Adrenal gland (tissue), 12 donors: ENCODE data around the gene MOB1B. TPM values are rescaled to one million over a fixed set of nuclear protein-coding genes. Genes with fewer than 3 reads are reported as not detected.

ENCODE experiments used
- DNase-seq, 7 donors: peaks; one replicate each; pipeline ENCODE4 v3.0.0-alpha.2; 2019 to 2020
- H3K27ac ChIP-seq, 5 donors: fragments of 200-600 bp; sonication (generic) in 4 of 5; 1 replicate in 3 of 5; 2 replicates in 2 of 5; pipeline versions ENCODE4 v1.5.1 to v1.8.0; 2016 to 2020; ENCODE audit warnings: mild to moderate bottlenecking in 1 of 5
- H3K27me3 ChIP-seq: fragments of 200-600 bp; 2 replicates; pipeline ENCODE4 v1.8.0; 2021
- H3K36me3 ChIP-seq, 2 donors: fragments of 200-600 bp; replicated peaks in 1 of 2; 1 replicate in 1 of 2; 2 replicates in 1 of 2; pipeline versions ENCODE4 v1.5.1 to v1.8.0; 2018 to 2022
- H3K4me1 ChIP-seq, 2 donors: fragments of 200-600 bp; replicated peaks in 1 of 2; 1 replicate in 1 of 2; 2 replicates in 1 of 2; pipeline versions ENCODE4 v1.5.1 to v1.8.0; 2018 to 2021
- H3K4me3 ChIP-seq, 4 donors: fragments of 200-600 bp; sonication (generic) in 3 of 4; one replicate each; pipeline ENCODE4 v1.5.1; 2016 to 2018
- H3K9me3 ChIP-seq, 3 donors: fragments of 200-600 bp; sonication (generic) in 1 of 3; replicated peaks in 1 of 3; 1 replicate in 2 of 3; 2 replicates in 1 of 3; pipeline versions ENCODE4 v1.5.1 to v1.8.0; 2016 to 2021
- POLR2A ChIP-seq, 2 donors: fragments of 450-650 bp; IDR thresholded peaks; one replicate each; pipeline ENCODE4 v1.6.1; 2017; ENCODE audit warnings: antibody characterized with exemption in 2 of 2, mild to moderate bottlenecking in 2 of 2, moderate library complexity in 1 of 2
- WGBS, 4 donors: extraction: QIAGEN DNeasy Blood & Tissue Kit in 2 of 4; methylation state at CpG; one replicate each; pipeline versions ENCODE4 v1.1.5 to v1.1.7; 2013 to 2017; 5-methylcytosine and 5-hydroxymethylcytosine counted together
- intact Hi-C, 2 donors: fragments of 100-400 bp; cut with DNase I; formaldehyde crosslinking; loops; one replicate each; pipeline versions ENCODE4 v1.14.1 to v1.15.0; 2022 to 2023
- polyA plus RNA-seq, 3 donors: library from polyadenylated mRNA; stranded (reverse); fragments of 200-250 nt in 2 of 3; fragments of 350-450 nt in 1 of 3; fragmentation: Illumina TruSeq in 1 of 3; extraction: RNeasy Lipid Tissue Mini Kit (QIAGEN cat#74804) in 1 of 3; gene quantifications; one replicate each; pipeline ENCODE4 v1.2.3, GENCODE V29; 2013 to 2014
- total RNA-seq, 9 donors: library from RNA; depleted of rRNA in 4 of 9; stranded (reverse); fragments of >200 nt in 4 of 9; fragments of 120-200 nt in 1 of 9; fragmentation: NEBNext Ultra II Directional in 1 of 9; extraction: Animal tissue kit (Norgen Biotek cat#: 25700) in 1 of 9; gene quantifications; one replicate each; pipeline versions ENCODE4 v1.1.0 to v1.2.4, GENCODE V29; 2013 to 2023
- TF ChIP-seq, protein P1 (sequence below), 6 experiments: fragments of 450-650 bp in 4 of 6; fragments of 200-600 bp in 2 of 6; sonication (generic) in 1 of 6; IDR thresholded peaks; 1 replicate in 5 of 6; 2 replicates in 1 of 6; pipeline versions ENCODE4 v1.5.1 to v1.8.0; 2016 to 2021; ENCODE audit warnings: antibody characterized with exemption in 6 of 6, mild to moderate bottlenecking in 2 of 6, moderate library complexity in 1 of 6
- donor health status: healthy with polysubstance abuse.
- donor health status: Bipolar disorder and iron deficiency.
- donor health status: DM: yes; HTN: yes; CAD: no.
- donor health status: DM: no; HTN: no; CAD: no.
- donor health status: DM: no; HTN: no; CAD: no.
- donor health status: DM: yes; HTN: yes; CAD: no.

MOB1B gene
- total and polyA plus RNA-seq, 12 donors, result 3.5 to 25.4 (median 14.5) TPM

DNA sequence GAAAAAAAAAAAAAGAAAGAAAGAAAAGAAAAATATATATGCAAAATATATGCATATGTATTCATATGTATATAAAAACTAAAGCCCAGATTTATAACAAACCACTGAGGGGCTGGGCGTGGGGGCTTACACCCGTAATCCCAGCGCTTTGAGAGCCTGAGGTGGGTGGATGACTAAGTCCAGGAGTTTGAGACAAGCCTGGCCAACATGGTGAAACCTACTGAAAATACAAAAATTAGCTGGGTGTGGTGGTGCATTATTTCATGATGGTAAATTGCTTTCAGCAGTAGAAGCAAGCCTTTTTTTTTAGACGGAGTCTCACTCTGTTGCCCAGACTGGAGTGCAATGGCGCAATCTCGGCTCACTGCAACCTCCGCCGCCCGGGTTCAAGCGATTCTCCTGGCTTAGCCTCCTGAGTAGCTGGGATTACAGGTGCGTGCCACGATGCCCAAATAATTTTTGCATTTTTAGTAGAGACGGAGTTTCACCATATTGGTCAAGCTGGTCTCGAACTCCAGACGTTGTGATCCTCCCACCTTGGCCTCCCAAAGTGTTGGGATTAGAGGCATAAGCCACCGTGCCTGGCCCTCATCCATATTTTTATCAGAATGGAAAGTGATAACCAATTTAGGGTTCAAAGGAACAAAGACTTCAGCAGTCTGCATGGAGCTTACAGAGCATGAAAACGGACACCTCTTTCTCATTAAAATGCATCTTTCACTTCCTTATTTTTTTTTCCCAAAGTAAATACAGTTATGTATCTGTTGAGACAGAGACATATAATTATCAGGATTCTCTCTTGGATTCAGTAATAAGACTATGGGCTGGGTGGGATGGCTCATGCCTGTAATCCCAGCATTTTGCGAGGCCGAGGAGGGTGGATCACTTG, 27.7 kb upstream of the MOB1B start:
- 85 to 90% (median 88%) methylated on average over 19 of the region's 19 CpGs for WGBS, 4 donors
- no peak overlapping the region for H3K27ac ChIP-seq
- H3K27me3 ChIP-seq, result no peaks in the 10 kb centered on the region
- no peaks in the 10 kb centered on the region for H3K36me3 ChIP-seq
- no peak for DNase-seq
- intact Hi-C loops, result no loop called here
- H3K4me3 ChIP-seq, result no peak overlapping the region
- no peaks in the 10 kb centered on the region for H3K9me3 ChIP-seq
- no peak for TF ChIP-seq POLR2A (IDR thresholded peaks at IDR 0.05)
- TF ChIP-seq, protein P1, sequence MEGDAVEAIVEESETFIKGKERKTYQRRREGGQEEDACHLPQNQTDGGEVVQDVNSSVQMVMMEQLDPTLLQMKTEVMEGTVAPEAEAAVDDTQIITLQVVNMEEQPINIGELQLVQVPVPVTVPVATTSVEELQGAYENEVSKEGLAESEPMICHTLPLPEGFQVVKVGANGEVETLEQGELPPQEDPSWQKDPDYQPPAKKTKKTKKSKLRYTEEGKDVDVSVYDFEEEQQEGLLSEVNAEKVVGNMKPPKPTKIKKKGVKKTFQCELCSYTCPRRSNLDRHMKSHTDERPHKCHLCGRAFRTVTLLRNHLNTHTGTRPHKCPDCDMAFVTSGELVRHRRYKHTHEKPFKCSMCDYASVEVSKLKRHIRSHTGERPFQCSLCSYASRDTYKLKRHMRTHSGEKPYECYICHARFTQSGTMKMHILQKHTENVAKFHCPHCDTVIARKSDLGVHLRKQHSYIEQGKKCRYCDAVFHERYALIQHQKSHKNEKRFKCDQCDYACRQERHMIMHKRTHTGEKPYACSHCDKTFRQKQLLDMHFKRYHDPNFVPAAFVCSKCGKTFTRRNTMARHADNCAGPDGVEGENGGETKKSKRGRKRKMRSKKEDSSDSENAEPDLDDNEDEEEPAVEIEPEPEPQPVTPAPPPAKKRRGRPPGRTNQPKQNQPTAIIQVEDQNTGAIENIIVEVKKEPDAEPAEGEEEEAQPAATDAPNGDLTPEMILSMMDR (IDR thresholded peaks at IDR 0.05), result no peak
- no peaks in the 10 kb centered on the region for H3K4me1 ChIP-seq

DNA sequence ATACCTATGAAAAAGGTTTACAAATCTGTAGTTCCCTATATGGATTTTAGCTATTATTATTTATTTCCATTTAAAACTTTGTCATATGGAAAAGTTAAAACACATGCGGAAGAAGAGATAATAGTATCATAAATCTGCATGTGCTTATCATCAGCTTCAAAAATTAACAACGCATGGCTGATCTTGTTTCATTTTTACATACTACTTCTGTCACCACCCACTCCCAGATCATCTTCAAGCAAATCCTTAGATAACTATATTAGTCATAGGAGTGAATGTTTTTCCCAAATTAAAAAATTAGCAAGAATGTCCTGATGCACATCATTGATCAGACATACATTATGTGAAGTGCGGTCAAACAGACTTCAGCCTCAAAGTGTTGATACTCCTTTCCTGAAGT, 24.6 kb upstream of the MOB1B start:
- TF ChIP-seq, protein P1 (IDR thresholded peaks at IDR 0.05), result no peak
- TF ChIP-seq POLR2A (IDR thresholded peaks at IDR 0.05), result no peak
- Histone ChIP-seq H3K36me3 (no peaks in the 10 kb centered on the region), H3K4me3 (no peak overlapping the region), H3K27me3 (no peaks in the 10 kb centered on the region), H3K9me3 (no peaks in the 10 kb centered on the region), H3K4me1 (no peaks in the 10 kb centered on the region), H3K27ac (no peak overlapping the region)
- intact Hi-C loops, result no loop called here
- no peak for DNase-seq
- 68 to 82% (median 73%) methylated on average over 3 of the region's 3 CpGs for WGBS, 4 donors

DNA sequence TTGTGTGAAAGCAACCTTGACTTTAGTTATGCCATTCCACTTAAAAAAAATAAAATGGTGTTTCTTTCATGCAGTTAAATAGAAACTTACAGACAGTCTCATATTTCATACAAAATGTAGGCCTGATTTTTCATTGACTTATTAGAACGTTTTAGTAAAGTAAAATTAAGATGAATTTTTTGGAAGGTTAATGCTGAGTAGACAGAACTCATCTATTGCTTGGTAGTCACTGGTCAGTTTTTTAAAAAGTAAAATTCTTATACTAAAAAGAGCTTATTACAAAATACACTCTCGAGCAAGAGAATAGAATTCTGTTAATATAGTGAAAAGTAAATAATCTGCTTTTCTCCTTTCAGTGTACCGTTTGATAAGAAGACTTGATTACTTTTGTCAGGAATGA, 21.4 kb upstream of the MOB1B start:
- 75 to 86% (median 79%) methylated on average over 3 of the region's 3 CpGs for WGBS, 4 donors
- no peak for TF ChIP-seq POLR2A (IDR thresholded peaks at IDR 0.05)
- TF ChIP-seq, protein P1 (IDR thresholded peaks at IDR 0.05), result no peak
- no peaks in the 10 kb centered on the region for H3K9me3 ChIP-seq
- intact Hi-C loops, result no loop called here
- H3K4me3 ChIP-seq, result no peak overlapping the region
- DNase-seq, result no peak
- no peak overlapping the region for H3K27ac ChIP-seq
- no peaks in the 10 kb centered on the region for H3K36me3 ChIP-seq
- no peaks in the 10 kb centered on the region for H3K27me3 ChIP-seq
- no peaks in the 10 kb centered on the region for H3K4me1 ChIP-seq

DNA sequence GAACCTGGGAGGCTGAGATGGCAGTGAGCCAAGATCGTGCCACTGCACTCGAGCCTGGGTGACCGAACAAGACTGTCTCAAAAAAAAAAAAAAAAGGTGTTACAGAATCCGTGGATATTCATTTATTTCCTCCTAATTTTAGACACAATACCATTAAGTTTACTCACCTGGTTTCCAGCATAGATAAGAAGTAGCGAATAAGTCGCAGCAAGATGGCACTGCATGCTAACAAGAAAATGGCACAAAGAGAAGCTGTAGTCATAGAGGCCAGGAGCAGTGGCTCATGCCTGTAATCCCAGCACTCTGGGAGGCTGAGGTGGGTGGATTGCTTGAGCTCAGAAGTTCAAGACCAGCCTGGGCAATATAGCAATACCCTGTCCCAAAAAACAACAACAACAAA, 17.0 kb upstream of the MOB1B start:
- WGBS, 4 donors, result 55 to 62% (median 59%) methylated on average over 6 of the region's 6 CpGs
- no peaks in the 10 kb centered on the region for H3K9me3 ChIP-seq
- no peak overlapping the region for H3K27ac ChIP-seq
- intact Hi-C loops, result no loop called here
- no peak for DNase-seq
- no peak for TF ChIP-seq POLR2A (IDR thresholded peaks at IDR 0.05)
- TF ChIP-seq, protein P1 (IDR thresholded peaks at IDR 0.05), result peak in 1 of 6 experiments; percentile 19
- H3K27me3 ChIP-seq, result no peaks in the 10 kb centered on the region
- no peaks in the 10 kb centered on the region for H3K4me1 ChIP-seq
- H3K4me3 ChIP-seq, result no peak overlapping the region
- H3K36me3 ChIP-seq, result no peaks in the 10 kb centered on the region
